DOHH2 (cell line): Measurements from ENCODE around the gene SLC25A17.

Experiments
- H3F3A ChIP-seq: fragments of 200-600 bp; sonication (generic), shearing (Covaris generic); 2 replicates; pipeline ENCODE4 v1.6.0; 2016; ENCODE audit warnings: antibody characterized with exemption, mild to moderate bottlenecking; ENCODE audit not compliant: control insufficient read depth, insufficient read depth
- H3K27ac ChIP-seq: fragments of 200-600 bp; sonication (generic); 2 replicates; pipeline ENCODE4 v1.5.1; 2014; ENCODE audit warnings: low read depth, mild to moderate bottlenecking, low read length, moderate library complexity
- H3K27me3 ChIP-seq: fragments of 200-600 bp; sonication (generic); 2 replicates; pipeline ENCODE4 v1.6.1; 2014; ENCODE audit warnings: mild to moderate bottlenecking, low read length, mixed read lengths; ENCODE audit not compliant: control insufficient read depth
- H3K36me3 ChIP-seq: fragments of 200-600 bp; sonication (generic); 2 replicates; pipeline ENCODE4 v1.6.1; 2014; ENCODE audit warnings: mild to moderate bottlenecking, low read length, moderate library complexity, mixed read lengths; ENCODE audit not compliant: control insufficient read depth
- H3K4me1 ChIP-seq: fragments of 200-600 bp; sonication (generic); 2 replicates; pipeline ENCODE4 v1.6.1; 2014; ENCODE audit warnings: mild to moderate bottlenecking, low read length, mixed read lengths; ENCODE audit not compliant: control insufficient read depth
- H3K4me2 ChIP-seq: fragments of 200-600 bp; sonication (generic); 2 replicates; pipeline ENCODE4 v1.6.0; 2014; ENCODE audit warnings: mild to moderate bottlenecking, low read length, moderate library complexity
- H3K4me3 ChIP-seq: fragments of 200-600 bp; sonication (generic); 2 replicates; pipeline ENCODE4 v1.5.1; 2014; ENCODE audit warnings: mild to moderate bottlenecking, low read length, mixed read lengths
- H3K79me2 ChIP-seq: fragments of 200-600 bp; sonication (generic); 2 replicates; pipeline ENCODE4 v1.6.1; 2014; ENCODE audit warnings: mild to moderate bottlenecking, low read length, mixed read lengths; ENCODE audit not compliant: control insufficient read depth
- H3K9me2 ChIP-seq: fragments of 200-600 bp; sonication (generic); replicated peaks from 2 replicates; pipeline ENCODE4 v1.6.1; 2014; ENCODE audit warnings: mild to moderate bottlenecking, low read length, mixed read lengths; ENCODE audit not compliant: control insufficient read depth
- H3K9me3 ChIP-seq: fragments of 200-600 bp; sonication (generic); 2 replicates; pipeline ENCODE4 v1.6.1; 2014; ENCODE audit warnings: antibody characterized with exemption, low read length, mixed read lengths; ENCODE audit not compliant: control insufficient read depth, insufficient read depth
- H4K20me1 ChIP-seq: fragments of 200-600 bp; sonication (generic); 2 replicates; pipeline ENCODE4 v1.6.0; 2014; ENCODE audit warnings: low read depth, mild to moderate bottlenecking, antibody characterized with exemption, low read length, moderate library complexity; ENCODE audit not compliant: control insufficient read depth, insufficient read depth
- EZH2phosphoT487 ChIP-seq: fragments of 200-600 bp; sonication (generic); IDR thresholded peaks from 2 replicates; pipeline ENCODE4 v1.6.1; 2017; ENCODE audit warnings: borderline replicate concordance, mild to moderate bottlenecking, antibody characterized with exemption, low read length, moderate library complexity, mixed read lengths
- TF ChIP-seq, protein P1 (sequence below): fragments of 200-600 bp; sonication (generic); IDR thresholded peaks from one replicate; pipeline ENCODE4 v1.5.1; 2014; ENCODE audit warnings: antibody characterized with exemption, mild to moderate bottlenecking, low read depth, low read length; ENCODE audit not compliant: poor library complexity, severe bottlenecking

Gene SLC25A17

DNA sequence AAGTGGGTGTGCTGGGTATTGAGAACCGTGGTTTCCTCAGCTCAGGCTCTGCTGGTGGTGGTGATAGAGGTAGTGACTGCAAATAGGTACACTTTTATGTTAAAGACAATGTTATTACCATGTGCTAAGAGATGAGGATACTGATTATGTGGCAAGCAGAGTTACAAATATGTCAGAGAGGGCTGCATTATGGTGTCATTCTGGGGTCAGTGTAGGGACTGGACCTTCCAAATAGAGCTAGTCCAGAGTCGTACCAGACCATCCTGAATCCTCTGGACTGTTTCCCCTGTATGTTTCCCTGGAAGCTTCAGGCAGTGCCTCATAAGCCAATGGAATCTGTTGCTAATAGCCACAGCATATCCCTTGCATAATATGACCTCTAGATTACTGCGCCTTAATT lies 42.9 kb upstream of the SLC25A17 start, which contains the start of gene DNAJB7:
TSS of gene DNAJB7 (minus strand) at position 101 of the 400 bp plus-strand sequence. CDS start 119 bp downstream, outside the sequence.
- Histone ChIP-seq H4K20me1 (no peaks in the 10 kb centered on the region), H3K79me2 (peaks cover 80% of the 10 kb centered on the region), H3F3A (peaks cover 7% of the 10 kb centered on the region; the same call in 1 of the 2 replicates), H3K27me3 (no peaks in the 10 kb centered on the region), H3K4me3 (no peak within 1 kb of the TSS), H3K4me1 (peaks cover 25% of the 10 kb centered on the region), H3K27ac (no peak within 1 kb of the TSS), H3K9me3 (no peaks in the 10 kb centered on the region), H3K4me2 (no peak within 1 kb of the TSS), H3K36me3 (peaks cover 27% of the 10 kb centered on the region), H3K9me2 (no peaks in the 10 kb centered on the region)
- TF ChIP-seq EZH2phosphoT487: no peak
- TF ChIP-seq, protein P1, sequence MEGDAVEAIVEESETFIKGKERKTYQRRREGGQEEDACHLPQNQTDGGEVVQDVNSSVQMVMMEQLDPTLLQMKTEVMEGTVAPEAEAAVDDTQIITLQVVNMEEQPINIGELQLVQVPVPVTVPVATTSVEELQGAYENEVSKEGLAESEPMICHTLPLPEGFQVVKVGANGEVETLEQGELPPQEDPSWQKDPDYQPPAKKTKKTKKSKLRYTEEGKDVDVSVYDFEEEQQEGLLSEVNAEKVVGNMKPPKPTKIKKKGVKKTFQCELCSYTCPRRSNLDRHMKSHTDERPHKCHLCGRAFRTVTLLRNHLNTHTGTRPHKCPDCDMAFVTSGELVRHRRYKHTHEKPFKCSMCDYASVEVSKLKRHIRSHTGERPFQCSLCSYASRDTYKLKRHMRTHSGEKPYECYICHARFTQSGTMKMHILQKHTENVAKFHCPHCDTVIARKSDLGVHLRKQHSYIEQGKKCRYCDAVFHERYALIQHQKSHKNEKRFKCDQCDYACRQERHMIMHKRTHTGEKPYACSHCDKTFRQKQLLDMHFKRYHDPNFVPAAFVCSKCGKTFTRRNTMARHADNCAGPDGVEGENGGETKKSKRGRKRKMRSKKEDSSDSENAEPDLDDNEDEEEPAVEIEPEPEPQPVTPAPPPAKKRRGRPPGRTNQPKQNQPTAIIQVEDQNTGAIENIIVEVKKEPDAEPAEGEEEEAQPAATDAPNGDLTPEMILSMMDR: no peak

DNA sequence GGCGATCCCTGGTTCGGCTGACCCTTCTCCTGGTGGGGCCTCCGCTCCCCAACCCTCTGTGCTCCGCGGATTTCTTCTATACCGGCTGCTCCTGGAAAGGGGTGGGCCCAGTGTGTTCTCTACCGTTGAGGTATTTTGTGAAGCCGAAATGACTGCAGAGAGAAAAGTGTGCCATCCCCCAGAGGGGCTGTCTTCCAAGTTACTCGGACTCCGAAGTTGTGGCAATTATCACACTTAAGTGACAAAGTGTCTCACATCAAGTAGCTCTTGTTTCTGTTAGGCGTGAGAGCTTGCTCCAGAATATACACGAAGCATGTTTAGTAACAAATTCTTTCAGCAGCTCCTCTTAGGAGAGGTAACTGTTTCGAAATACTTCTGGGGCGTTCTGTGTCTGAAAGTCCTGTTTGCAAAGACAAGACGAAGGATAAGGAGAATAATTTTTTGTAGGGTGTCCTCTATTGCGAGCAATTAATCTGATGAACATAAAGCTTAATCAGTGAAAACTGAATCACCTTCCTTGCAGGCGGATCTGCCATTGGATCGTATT lies 38.2 kb upstream of the SLC25A17 start:
- H3K4me3 ChIP-seq: peak overlapping the region; percentile 99
- peaks cover 3% of the 10 kb centered on the region; the same call in 1 of the 2 replicates for H3F3A ChIP-seq
- H4K20me1 ChIP-seq: peaks cover 10% of the 10 kb centered on the region; the same call in 1 of the 2 replicates
- TF ChIP-seq EZH2phosphoT487: no peak
- TF ChIP-seq, protein P1: no peak
- H3K27ac ChIP-seq: peak overlapping the region; percentile 88
- peaks cover 44% of the 10 kb centered on the region for H3K4me1 ChIP-seq
- peak overlapping the region; percentile 75 for H3K4me2 ChIP-seq
- no peaks in the 10 kb centered on the region for H3K9me2 ChIP-seq
- no peaks in the 10 kb centered on the region for H3K27me3 ChIP-seq
- peaks cover 95% of the 10 kb centered on the region for H3K79me2 ChIP-seq
- H3K9me3 ChIP-seq: no peaks in the 10 kb centered on the region
- H3K36me3 ChIP-seq: peaks cover 55% of the 10 kb centered on the region

DNA sequence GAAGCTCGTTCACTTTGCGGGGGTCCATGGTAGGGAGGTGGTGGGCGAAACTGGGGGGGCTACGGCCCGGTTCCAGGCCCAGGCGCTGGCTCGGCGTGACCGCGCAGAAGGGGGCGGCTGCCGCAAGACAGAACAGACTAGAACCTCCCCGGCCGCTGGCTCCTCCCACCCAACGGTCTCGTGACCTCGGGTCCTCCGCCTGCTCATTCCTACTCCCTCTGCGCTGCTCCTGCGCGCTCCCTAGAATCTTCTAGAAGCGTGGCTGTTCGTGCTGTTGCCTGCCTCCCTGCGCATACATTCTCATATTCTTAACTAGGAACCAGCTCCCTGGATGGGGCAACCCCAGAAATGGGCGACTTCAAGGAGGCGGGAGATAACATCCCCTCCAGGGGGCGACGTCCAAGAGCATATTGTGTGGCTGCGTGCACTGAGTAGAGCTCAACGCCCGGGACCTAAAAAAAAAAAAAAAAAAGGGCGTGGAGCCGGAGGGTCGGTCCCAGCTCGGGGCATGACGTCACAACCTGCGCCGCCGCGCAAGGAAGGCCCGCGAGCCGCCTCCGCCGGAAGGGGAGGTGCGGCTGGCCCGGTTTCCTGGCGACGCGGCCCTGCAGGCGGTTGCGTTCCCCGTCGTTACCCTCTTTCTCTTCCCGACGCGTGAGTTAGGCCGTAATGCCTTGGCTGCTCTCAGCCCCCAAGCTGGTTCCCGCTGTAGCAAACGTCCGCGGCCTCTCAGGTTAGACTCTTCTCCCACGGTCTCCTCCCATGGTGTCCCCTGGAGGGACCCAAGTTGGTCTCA lies 37.6 kb upstream of the SLC25A17 start, which contains the start of the genes ST13 and XPNPEP3:
TSS of gene ST13 (minus strand) at position 127 of the 796 bp plus-strand sequence. CDS start at position 28, 99 bp downstream.
TSS of gene XPNPEP3 (plus strand) at position 636 of the 796 bp plus-strand sequence. CDS start at position 670, 34 bp downstream.
- Histone ChIP-seq H3F3A (peaks cover 3% of the 10 kb centered on the region; the same call in 1 of the 2 replicates), H3K9me3 (no peaks in the 10 kb centered on the region), H3K79me2 (peaks cover 95% of the 10 kb centered on the region), H3K9me2 (no peaks in the 10 kb centered on the region), H3K4me2 (peak within 1 kb of the TSS; percentile 75), H3K27ac (peak within 1 kb of the TSS; percentile 88), H3K4me3 (peak within 1 kb of the TSS; percentile 99), H3K4me1 (peaks cover 44% of the 10 kb centered on the region), H3K36me3 (peaks cover 56% of the 10 kb centered on the region), H3K27me3 (no peaks in the 10 kb centered on the region), H4K20me1 (peaks cover 12% of the 10 kb centered on the region; the same call in 1 of the 2 replicates)
- TF ChIP-seq, protein P1: peak; percentile 36
- no peak for TF ChIP-seq EZH2phosphoT487
